ENCODE measurements around the gene UQCC3.

GRCh38 chr11:62669420-62670161 is 1.9 kb upstream of the UQCC3 start:
- no peak for TF ChIP-seq EZH2phosphoT487 (IDR thresholded peaks at IDR 0.05; ENCODE audit: insufficient read depth, low read depth)
- no peak for TF ChIP-seq EZH2 (IDR thresholded peaks at IDR 0.05; ENCODE audit: insufficient read depth, poor library complexity, severe bottlenecking)

All from GM23248 (cell line).